ENCODE results near the gene GOLPH3L. TPM values are rescaled to one million over a fixed set of nuclear protein-coding genes. Genes with fewer than 3 reads are reported as not detected.
"Not testable (repeated sequence)": the region's sequence is repeated elsewhere in the genome, so short reads cannot be mapped to it uniquely, and the experiment has no call there.

The GOLPH3L gene
- total RNA-seq, 1 donor from 2014 or later, result 14.5 TPM

DNA sequence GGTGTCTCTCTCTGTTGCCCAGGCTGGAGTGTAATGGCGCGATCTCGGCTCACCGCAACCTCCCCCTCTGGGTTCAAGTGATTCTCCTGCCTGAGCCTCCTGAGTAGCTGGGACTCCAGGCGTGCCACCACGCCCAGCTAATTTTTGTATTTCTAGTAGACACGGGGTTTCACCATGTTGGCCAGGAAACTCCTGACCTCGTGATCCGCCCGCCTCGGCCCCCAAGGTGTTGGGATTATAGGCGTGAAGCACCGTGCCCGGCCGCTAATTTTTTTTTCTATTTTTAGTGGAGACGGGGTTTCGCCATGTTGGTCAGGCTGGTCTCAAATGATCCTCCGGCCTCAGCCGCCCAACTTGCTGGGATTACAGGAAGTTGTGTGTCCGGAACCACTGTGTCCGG lies 23.1 kb upstream of the GOLPH3L start:
- TF ChIP-seq, protein P1, sequence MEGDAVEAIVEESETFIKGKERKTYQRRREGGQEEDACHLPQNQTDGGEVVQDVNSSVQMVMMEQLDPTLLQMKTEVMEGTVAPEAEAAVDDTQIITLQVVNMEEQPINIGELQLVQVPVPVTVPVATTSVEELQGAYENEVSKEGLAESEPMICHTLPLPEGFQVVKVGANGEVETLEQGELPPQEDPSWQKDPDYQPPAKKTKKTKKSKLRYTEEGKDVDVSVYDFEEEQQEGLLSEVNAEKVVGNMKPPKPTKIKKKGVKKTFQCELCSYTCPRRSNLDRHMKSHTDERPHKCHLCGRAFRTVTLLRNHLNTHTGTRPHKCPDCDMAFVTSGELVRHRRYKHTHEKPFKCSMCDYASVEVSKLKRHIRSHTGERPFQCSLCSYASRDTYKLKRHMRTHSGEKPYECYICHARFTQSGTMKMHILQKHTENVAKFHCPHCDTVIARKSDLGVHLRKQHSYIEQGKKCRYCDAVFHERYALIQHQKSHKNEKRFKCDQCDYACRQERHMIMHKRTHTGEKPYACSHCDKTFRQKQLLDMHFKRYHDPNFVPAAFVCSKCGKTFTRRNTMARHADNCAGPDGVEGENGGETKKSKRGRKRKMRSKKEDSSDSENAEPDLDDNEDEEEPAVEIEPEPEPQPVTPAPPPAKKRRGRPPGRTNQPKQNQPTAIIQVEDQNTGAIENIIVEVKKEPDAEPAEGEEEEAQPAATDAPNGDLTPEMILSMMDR (IDR thresholded peaks at IDR 0.05; ENCODE audit: partially characterized antibody, unreplicated experiment), result no peak
- Mint-ChIP-seq H3K27ac (ENCODE audit: unreplicated experiment) (no peak overlapping the region), H3K27me3 (ENCODE audit: unreplicated experiment) (no peaks in the 10 kb centered on the region), H3K4me1 (ENCODE audit: low read depth, unreplicated experiment) (no peaks in the 10 kb centered on the region), H3K36me3 (ENCODE audit: unreplicated experiment) (peaks cover 7% of the 10 kb centered on the region), H3K4me3 (ENCODE audit: unreplicated experiment) (no peak overlapping the region), H3K9me3 (ENCODE audit: unreplicated experiment) (no peaks in the 10 kb centered on the region)
- DNase-seq, result no peak

DNA sequence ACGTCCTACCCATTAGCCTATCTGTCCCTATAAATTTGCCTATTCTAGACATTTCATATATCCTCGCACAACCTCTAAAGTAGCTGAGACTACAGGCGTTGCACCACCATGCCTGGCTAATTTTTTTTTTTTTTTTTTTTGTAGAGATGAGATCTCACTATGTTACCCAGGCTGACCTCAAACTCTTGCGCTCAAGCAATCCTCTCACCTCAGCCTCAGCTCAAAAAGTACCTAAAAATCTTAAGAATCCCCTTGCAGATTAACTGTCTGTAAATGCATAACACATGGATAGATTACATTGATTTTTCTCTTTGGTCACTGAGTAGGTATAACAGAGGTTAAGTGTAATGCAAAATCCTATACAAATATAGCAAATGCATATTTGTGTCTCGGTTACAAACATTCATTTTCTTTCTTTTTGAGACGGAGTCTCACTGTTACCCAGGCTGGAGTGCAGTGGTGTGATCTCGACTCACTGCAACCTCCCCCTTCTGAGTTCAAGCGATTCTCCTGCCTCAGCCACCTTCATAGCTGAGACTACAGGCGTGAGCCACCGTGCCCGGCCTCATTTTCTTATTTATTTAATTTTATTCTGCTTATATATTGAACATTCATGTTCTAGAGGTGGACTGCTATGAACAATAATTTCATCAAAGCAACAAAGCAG lies 21.4 kb upstream of the GOLPH3L start:
- no peaks in the 10 kb centered on the region for H3K9me3 Mint-ChIP-seq (ENCODE audit: unreplicated experiment)
- TF ChIP-seq, protein P1 (IDR thresholded peaks at IDR 0.05; ENCODE audit: partially characterized antibody, unreplicated experiment), result no peak

DNA sequence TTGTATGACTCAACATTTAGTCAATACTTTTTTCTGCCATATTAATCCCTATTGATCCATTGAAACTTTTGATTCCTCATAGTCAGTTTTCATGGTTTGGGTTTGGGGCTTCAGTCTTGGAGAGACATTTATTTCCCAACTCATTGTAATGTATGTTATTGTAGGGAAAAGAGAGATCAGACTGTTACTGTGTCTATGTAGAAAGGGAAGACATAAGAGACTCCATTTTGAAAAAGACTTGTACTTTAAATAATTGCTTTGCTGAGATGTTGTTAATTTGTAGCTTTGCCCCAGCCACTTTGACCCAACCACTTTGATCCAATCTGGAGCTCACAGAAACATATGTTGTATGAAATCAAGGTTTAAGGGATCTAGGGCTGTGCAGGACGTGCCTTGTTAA lies 12.1 kb upstream of the GOLPH3L start:
- not testable (repeated sequence) for H3K4me3 Mint-ChIP-seq (ENCODE audit: unreplicated experiment); H3K27ac Mint-ChIP-seq (ENCODE audit: unreplicated experiment); H3K9me3 Mint-ChIP-seq (ENCODE audit: unreplicated experiment); DNase-seq; H3K4me1 Mint-ChIP-seq (ENCODE audit: low read depth, unreplicated experiment); H3K27me3 Mint-ChIP-seq (ENCODE audit: unreplicated experiment); H3K36me3 Mint-ChIP-seq (ENCODE audit: unreplicated experiment)

More for the DNA sequence above, 21.4 kb upstream of the GOLPH3L start:
- Mint-ChIP-seq H3K4me3 (ENCODE audit: unreplicated experiment) (no peak overlapping the region), H3K4me1 (ENCODE audit: low read depth, unreplicated experiment) (no peaks in the 10 kb centered on the region), H3K27ac (ENCODE audit: unreplicated experiment) (no peak overlapping the region), H3K36me3 (ENCODE audit: unreplicated experiment) (peaks cover 3% of the 10 kb centered on the region), H3K27me3 (ENCODE audit: unreplicated experiment) (no peaks in the 10 kb centered on the region)
- DNase-seq, result no peak

DNA sequence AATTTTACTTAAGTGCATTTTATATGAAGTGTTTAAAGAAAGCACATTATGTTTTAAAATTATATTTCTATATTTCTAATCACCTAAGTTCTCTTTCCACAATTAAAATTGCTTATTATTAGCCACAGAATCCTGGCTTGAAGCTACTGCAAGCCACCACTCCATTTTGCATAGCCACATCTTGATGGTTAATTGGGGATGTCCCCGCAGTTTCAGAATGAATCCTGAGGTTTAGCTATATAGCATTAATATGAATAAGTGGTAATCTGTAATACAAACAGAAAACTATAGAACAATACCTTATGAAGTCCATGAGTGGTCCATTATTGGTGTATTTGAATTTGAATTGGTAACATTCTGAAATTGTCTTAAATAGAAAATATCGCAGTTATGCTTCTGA lies 11.6 kb upstream of the GOLPH3L start:
- DNase-seq, result no peak
- Mint-ChIP-seq H3K4me3 (ENCODE audit: unreplicated experiment) (no peak overlapping the region), H3K9me3 (ENCODE audit: unreplicated experiment) (no peaks in the 10 kb centered on the region), H3K27me3 (ENCODE audit: unreplicated experiment) (no peaks in the 10 kb centered on the region), H3K4me1 (ENCODE audit: low read depth, unreplicated experiment) (no peaks in the 10 kb centered on the region), H3K36me3 (ENCODE audit: unreplicated experiment) (no peaks in the 10 kb centered on the region), H3K27ac (ENCODE audit: unreplicated experiment) (no peak overlapping the region)
- TF ChIP-seq, protein P1 (IDR thresholded peaks at IDR 0.05; ENCODE audit: partially characterized antibody, unreplicated experiment), result no peak

DNA sequence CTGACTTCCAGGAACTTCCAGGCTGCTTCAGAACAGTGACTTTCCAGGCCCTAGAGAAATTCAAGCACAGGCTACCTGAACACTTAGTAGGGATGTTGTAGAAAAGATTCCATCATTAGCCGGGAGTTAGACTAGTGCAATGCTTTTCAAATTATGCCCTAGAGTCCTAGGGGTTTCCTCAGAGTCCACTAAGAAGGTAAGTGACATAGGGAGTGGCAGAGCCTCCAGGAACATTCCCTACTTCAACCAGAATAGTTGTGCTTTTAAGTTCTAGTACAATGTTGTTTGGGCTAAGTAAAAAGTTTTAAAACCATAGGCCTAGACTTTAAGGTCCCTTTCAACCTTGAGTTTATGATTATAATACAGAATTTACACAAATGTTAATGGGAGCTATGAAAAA lies 9.1 kb upstream of the GOLPH3L start:
- TF ChIP-seq, protein P1 (IDR thresholded peaks at IDR 0.05; ENCODE audit: partially characterized antibody, unreplicated experiment), result no peak
- no peaks in the 10 kb centered on the region for H3K27me3 Mint-ChIP-seq (ENCODE audit: unreplicated experiment)
- no peak overlapping the region for H3K27ac Mint-ChIP-seq (ENCODE audit: unreplicated experiment)
- H3K9me3 Mint-ChIP-seq (ENCODE audit: unreplicated experiment), result no peaks in the 10 kb centered on the region
- no peaks in the 10 kb centered on the region for H3K36me3 Mint-ChIP-seq (ENCODE audit: unreplicated experiment)
- DNase-seq, result no peak
- H3K4me3 Mint-ChIP-seq (ENCODE audit: unreplicated experiment), result no peak overlapping the region
- no peaks in the 10 kb centered on the region for H3K4me1 Mint-ChIP-seq (ENCODE audit: low read depth, unreplicated experiment)

Measured in glutamatergic neuron (in vitro differentiated cells).